GM19099 (cell line): ENCODE data around the gene AIFM3.

Experiments
- POLR2A ChIP-seq: IDR thresholded peaks from 3 replicates; pipeline ENCODE4 v1.6.1; 2011; ENCODE audit warnings: low read depth; ENCODE audit not compliant: insufficient read length; ENCODE audit errors: extremely low read depth

AIFM3 gene, protein sequence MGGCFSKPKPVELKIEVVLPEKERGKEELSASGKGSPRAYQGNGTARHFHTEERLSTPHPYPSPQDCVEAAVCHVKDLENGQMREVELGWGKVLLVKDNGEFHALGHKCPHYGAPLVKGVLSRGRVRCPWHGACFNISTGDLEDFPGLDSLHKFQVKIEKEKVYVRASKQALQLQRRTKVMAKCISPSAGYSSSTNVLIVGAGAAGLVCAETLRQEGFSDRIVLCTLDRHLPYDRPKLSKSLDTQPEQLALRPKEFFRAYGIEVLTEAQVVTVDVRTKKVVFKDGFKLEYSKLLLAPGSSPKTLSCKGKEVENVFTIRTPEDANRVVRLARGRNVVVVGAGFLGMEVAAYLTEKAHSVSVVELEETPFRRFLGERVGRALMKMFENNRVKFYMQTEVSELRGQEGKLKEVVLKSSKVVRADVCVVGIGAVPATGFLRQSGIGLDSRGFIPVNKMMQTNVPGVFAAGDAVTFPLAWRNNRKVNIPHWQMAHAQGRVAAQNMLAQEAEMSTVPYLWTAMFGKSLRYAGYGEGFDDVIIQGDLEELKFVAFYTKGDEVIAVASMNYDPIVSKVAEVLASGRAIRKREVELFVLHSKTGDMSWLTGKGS

GRCh38 chr22:20966883-20967696, at the start of gene AIFM3:
Gene AIFM3, plus strand, starts transcription at chr22:20967255. Its CDS starts 690 bp downstream, at chr22:20967945.
- no peak for TF ChIP-seq POLR2A

- no peak for TF ChIP-seq POLR2A
Observed at GRCh38 chr22:20918663-20919218, 48.3 kb upstream of the AIFM3 start.

- TF ChIP-seq POLR2A: no peak
Observed at GRCh38 chr22:20919718-20920117, 47.3 kb upstream of the AIFM3 start.

DNA sequence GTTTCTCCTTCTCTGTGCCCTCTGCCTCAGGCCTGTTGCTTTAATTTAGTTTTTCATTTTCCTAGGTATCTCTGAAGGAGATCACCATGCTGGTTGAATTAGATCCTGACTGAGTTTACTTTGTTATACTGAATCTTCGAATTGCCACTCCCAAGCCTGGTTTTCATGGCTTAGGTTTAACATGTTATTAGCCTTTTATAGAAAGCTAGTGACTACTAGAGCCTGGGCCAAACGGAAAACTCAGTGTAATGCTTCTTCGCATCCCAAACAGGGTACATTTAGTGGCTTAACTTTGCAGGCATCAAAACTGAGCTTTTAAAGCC, 46.2 kb upstream of the AIFM3 start:
- no peak for TF ChIP-seq POLR2A

DNA sequence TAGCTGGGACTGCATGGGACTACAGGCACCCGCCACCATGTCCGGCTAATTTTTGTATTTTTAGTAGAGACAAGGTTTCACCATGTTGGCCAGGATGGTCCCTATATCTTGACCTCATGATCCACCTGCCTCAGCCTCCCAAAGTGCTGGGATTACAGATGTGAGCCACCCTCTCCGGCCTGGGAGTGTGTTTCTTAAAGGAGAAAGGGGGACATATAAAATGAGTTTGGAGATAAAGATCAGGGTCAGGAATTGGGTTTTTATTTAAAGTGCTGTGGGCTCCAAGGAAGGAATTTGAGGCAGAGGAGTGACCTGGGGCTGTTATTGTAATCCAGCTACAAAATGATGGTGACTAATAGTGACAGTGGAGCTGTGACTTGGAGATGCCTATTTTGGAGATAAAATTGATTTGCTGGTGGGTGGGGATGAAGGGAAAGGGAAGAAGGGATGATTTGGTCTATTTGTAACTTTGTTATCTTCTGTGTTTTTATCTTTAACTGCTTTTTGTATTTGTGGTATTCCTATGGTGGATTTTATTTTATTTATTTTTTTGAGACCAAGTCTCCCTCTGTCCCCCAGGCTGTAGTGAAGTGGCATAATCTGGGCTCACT, 44.8 kb upstream of the AIFM3 start:
- TF ChIP-seq POLR2A: no peak

DNA sequence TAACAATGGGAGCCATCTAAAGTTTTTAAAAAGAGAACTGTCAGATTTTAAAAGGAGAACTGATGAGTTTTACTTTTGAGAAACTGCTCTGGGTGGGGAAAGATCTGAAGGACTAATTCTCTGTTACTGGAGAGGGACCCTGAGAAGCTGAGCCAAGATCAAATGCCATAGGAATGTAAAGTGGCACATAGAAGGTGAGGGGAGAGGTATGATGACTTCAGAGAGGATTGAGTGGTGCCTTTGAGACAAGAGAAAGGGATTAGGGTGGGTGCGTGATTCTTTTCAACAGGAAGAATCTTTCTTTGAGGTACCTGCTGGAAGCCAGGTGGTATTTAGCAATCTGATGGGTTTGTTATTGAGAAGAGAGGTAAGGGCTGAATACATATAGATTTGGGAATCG, 40.8 kb upstream of the AIFM3 start:
- no peak for TF ChIP-seq POLR2A

DNA sequence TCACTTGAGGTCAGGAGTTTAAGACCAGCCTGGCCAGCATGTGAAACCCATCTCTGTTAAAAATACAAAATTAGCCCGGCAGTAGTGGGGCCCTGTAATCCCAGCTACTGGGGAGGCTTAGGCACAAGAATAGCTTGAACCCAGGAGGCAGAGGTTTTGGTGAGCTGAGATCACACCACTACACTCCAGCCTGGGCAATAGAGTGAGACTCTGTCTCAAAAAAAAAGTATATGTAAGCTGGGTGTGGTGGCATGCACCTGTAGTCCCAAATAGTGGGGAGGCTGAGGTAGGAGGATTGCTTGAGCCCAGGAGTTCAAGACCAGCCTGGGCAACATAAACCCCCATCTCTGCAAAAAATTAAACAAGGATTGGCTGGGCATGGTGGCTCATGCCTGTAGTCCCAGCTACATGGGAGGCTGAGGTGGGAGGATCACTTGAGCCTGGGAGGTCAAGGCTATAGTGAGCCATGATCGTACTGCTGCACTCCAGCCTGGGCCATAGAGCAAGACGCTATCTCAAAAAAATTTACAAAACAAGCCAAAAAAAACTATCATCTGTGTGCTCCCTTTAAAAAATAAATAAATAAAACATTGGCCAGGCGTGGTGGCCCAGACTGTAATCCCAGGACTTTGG, 39.0 kb upstream of the AIFM3 start:
- TF ChIP-seq POLR2A: no peak

DNA sequence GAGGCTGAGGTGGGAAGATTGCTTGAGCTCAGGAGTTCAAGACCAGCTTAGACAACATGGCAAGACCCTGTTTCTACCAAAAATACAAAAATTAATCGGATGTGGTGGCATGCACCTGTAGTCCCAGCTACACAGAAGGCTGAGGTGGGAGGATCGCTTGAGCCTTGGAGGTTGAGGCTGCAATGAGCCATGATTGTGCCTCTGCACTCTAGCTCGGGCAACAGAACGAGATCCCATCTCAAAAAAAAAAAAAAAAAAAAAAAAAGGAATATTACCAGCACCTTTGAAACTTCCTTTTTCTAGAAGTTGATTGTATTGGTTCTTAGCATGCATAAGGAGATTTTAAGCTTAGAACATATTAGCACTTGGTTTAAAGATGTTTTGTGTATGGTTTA, 38.5 kb upstream of the AIFM3 start:
- TF ChIP-seq POLR2A: no peak

- no peak for TF ChIP-seq POLR2A
Observed at GRCh38 chr22:20930004-20930403, 37.1 kb upstream of the AIFM3 start.

DNA sequence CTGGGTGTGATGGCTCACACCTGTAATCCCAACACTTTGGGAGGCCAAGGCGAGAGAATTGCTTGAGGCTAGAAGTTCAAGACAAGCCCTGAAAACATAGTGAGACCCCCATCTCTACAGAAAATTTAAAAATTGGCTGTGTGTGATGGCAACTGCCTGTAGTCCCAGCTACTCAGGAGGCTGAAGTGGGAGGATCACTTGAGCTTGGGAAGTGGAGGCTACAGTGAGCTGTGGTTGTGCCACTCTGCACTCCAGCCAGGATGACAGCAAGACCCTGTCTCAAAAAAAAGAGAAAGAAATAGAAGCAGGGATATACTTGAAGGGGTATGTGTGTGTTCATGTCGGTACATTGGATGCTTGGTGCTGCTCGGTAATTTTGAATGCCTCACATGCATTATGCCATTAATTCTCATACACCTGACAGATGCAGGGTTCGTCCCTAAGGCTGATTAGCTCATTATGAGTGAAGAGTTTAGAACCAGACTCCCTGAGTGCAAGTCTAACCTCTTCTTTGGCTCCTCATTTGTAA, 35.9 kb upstream of the AIFM3 start:
- no peak for TF ChIP-seq POLR2A

DNA sequence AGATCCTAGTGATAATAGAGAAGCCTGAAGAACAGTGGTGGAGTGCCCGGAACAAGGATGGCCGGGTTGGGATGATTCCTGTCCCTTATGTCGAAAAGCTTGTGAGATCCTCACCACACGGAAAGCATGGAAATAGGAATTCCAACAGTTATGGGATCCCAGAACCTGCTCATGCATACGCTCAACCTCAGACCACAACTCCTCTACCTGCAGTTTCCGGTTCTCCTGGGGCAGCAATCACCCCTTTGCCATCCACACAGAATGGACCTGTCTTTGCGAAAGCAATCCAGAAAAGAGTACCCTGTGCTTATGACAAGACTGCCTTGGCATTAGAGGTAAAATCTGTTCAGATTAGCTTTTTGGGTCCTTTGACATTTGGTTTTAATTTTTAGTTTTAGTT, 33.1 kb upstream of the AIFM3 start:
- no peak for TF ChIP-seq POLR2A

DNA sequence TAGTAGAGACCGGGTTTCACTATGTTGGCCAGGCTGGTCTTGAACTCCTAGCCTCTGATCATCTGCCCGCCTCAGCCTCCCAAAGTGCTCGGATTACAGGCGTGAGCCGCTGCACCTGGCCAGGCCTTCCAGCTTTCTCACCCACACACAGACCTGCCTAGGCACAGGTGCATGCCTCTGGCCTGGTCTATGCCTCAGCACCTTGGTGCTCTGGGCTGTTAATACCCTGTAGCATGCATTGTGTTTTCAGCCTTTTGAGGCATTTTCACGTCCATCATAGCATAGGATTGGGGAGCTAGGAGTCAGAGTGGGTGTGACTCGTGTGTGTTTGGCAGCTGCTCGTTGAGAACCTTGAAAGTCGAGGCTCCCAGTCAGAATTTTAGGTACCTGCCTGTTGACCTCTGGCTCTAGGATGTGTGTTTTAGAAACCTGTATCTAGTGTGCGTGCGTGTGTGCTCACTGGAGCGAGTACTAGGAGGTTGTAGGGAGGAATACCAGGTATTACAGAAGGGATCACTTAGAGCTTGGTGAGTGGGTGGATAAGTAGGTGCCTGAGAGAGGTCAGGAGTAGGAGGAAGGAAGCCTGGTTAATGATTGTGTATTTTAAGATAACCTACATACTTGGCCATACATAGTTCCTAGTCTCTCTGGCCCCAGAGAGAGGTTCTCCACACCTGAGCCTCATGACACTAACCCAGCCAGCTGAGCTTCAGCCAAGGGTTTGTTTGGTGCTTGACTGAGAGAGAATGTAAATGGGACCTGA, 29.8 kb upstream of the AIFM3 start:
- TF ChIP-seq POLR2A: no peak

- TF ChIP-seq POLR2A: no peak
Observed at GRCh38 chr22:20937794-20938671, 29.0 kb upstream of the AIFM3 start.
